Choroid plexus epithelial cell (primary cell): Measurements from ENCODE around the gene PDGFB.
A peak's percentile ranks its signal among the peaks of the same experiment; 100 is the strongest.

Experiments used
- DNase-seq: peaks from one replicate; pipeline ENCODE4 v3.0.0-alpha.2; 2010; ENCODE audit warnings: low read depth
- H3K4me3 ChIP-seq: 2 replicates; pipeline ENCODE4 v1.5.1; 2011; ENCODE audit warnings: low read depth, mild to moderate bottlenecking, control low read depth, low read length, moderate library complexity
- CTCF ChIP-seq: conservative IDR thresholded peaks from 2 replicates; pipeline ENCODE4 v1.5.1; 2011; ENCODE audit warnings: low read depth, mild to moderate bottlenecking, control low read depth, inconsistent platforms, low read length, moderate library complexity

The PDGFB gene

GRCh38 chr22:39254789-39255298, 10.1 kb upstream of the PDGFB start:
- no peak for TF ChIP-seq CTCF
- DNase-seq = peak; percentile 54
- H3K4me3 ChIP-seq = no peak overlapping the region

- H3K4me3 ChIP-seq = no peak overlapping the region
- TF ChIP-seq CTCF = no peak
- DNase-seq = no peak
These were observed 9.3 kb upstream of the PDGFB start for GRCh38 chr22:39254122-39254521.

- no peak overlapping the region for H3K4me3 ChIP-seq
- no peak for TF ChIP-seq CTCF
- peak; percentile 82 for DNase-seq
These were observed 8.8 kb upstream of the PDGFB start for GRCh38 chr22:39253435-39254070.

GRCh38 chr22:39252461-39253434, 8.0 kb upstream of the PDGFB start:
- TF ChIP-seq CTCF = no peak
- no peak overlapping the region for H3K4me3 ChIP-seq

GRCh38 chr22:39251762-39252460, 7.1 kb upstream of the PDGFB start:
- no peak for DNase-seq

More at GRCh38 chr22:39252461-39253434, 8.0 kb upstream of the PDGFB start:
- no peak for DNase-seq

More at GRCh38 chr22:39251762-39252460, 7.1 kb upstream of the PDGFB start:
- no peak for TF ChIP-seq CTCF
- no peak overlapping the region for H3K4me3 ChIP-seq
